HG03060 (cell line): ENCODE results near the gene TLCD1.
"Not testable (repeated sequence)": the region's sequence is repeated elsewhere in the genome, so short reads cannot be mapped to it uniquely, and the experiment has no call there.

ENCODE experiments used
- ATAC-seq: cut with Tn5 transposase; IDR thresholded peaks from one replicate; pipeline ENCODE4 v1.9.1; 2021; ENCODE audit warnings: low read depth, moderate number of reproducible peaks; ENCODE audit not compliant: unreplicated experiment

TLCD1 gene

GRCh38 chr17:28747051-28747691 is 21.1 kb upstream of the TLCD1 start:
- ATAC-seq: no peak

- no peak for ATAC-seq
Measured at GRCh38 chr17:28746611-28747050, 20.6 kb upstream of the TLCD1 start.

DNA sequence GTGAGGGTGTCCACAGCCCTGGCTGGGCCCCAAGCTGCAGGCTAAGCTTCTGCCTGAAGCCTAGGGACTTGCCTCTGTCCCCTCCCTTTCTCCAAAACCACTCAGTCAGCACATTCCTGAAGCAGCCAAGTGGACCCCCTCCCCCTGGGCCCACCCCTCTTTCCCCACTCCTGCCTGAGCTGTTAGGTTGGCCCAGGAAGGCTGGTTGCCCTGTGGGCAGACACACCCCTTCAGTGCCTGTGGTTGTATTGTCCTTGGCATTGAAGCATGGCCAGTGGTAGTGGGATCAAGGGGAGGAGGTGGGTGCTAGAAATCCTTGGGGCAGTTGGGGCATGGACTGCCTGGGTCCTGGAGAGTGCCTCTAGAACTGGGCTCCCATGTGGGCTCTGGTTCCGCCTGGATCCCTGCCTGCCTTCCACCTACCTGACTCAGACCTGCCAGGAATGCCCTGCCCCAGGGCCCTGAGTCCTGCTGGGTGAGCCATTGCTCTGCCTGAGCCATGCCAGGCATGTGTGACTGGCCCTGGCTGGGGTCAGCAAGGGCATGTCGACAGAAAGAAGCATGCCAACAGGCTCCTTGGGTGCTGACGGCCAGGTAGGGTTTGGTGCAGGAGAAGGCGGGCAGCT is 19.9 kb upstream of the TLCD1 start:
- no peak for ATAC-seq

DNA sequence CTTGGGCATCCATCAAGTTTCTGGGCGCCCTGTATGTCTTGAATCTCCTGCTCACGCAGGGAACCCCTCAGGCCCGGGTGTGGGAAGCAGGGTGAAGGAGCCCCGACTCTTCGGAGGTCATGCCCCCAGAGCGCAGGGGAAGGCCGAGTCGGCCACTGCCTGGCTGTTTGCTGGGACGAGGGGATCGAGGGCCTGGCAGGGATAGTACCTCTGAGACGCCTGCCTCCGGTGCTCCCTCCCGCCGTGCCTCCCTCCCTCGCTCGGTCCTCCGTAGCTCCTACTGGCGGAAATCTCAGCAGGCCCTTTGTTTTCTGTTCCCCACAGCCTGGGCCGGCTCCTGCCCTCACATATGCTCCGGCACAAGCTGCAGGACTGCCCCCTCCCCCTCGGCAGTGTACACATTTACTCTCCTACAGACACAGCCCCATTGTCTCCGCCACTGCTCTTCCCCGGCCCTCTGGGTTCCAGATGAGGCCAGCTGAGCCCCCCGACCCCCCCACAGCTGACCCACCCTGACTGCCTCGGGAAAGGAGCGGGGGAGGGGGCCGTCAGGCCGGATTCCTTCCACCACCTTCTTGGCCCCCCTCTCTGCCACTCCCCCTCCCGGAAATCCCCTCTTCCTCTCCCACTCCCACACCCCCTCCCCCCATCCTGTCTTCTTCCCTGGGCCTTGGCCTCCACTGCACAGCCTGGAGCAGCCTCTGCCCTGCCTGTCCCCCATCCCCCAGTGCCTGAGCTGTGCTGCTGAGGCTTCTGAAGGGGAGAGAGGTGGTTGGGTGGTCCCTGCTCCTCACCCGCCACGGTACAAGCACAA is 19.1 kb upstream of the TLCD1 start:
- no peak for ATAC-seq

- ATAC-seq: no peak
Measured at GRCh38 chr17:28744104-28744971, 18.3 kb upstream of the TLCD1 start.

DNA sequence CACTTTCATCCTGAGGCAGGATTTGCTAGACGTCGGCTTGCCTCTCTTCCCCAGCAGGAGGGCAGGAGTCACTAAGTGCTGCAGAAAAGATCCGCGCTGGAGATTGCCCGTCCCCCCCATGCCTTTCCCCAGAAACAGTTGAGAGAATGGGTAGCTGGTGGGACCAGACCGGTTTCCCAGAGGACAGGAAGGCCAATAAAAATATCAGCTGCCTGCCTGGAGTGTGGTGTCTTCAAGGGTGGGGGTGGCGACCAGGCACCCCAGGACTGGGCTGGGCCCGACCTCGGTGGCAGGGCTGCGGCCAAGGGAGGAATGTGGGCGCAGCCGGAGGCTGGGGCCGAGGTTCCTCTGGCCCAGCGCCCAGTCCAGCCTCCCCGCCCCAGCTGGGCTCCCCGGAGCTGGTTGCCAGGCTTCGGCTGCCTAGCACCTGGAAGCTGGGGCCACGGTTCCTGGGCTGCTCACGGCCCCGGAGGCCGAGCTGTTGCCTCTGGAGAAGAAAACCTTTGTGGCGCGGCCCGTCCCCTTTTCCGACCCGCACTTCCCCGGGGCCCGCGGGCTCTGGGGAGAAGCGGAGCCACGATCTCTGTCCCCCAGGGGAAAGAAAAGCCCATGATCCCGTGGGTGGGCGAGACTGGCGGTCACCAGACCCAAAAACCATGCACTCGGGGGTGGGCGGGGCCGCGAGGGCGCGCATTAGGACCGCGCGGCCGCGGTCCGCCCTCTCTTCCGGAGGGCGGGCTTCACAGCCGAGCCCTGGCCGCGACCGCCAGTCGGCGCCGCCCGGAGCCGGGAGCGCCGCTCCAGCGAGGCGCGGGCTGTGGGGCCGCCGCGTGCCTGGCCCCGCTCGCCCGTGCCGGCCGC is 17.4 kb upstream of the TLCD1 start, which contains the start of gene TRAF4:
Gene TRAF4 (plus strand): TSS at position 769 of the 861 bp plus-strand sequence. CDS start 102 bp downstream, outside the sequence.
- ATAC-seq: peak; percentile 39

DNA sequence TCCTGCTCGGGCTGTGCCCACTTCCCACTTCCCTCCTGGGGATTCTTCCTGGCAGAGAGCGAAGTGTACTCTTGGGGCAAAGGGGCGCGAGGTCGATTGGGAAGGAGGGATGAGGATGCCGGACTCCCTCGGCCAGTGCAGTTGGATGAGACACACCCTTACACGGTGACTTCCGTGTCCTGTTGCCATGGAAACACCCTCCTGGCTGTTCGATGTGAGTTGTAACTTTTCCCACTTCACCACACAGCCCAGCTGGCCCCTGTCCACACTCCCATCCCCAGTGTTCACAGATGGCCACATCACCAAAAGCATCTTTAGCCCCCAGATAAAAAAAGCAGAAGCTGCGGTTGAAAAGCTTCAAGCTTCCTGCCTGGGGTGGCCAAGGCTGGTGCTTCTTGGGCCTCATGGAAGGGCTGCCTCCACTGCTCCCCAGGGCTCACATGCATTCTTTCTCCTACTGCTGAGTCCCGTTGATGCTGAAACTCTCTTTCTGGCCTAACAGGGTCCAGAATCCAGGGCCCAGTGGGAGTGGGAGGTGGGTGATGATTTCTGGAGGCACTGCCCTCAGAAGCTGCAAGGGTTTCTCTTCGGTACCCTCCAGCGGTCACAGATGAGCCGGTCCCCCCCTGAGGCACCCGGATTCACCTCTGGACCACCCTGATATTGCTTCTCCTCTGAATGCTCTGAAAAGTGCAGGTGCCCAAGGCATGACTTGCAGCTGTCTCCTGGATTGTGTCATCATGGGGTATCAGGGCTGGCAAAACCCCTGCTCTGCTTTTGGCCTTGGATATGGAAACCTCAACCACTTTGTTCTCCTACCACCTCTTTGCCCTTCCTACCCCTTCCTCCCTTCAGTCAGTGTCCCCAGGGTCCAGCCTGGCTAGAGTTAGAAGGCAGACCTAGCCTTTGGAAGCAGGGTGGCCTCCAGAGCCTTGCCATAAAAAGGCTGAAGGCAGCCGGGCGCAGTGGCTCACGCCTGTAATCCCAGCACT is 15.6 kb upstream of the TLCD1 start:
- no peak for ATAC-seq

DNA sequence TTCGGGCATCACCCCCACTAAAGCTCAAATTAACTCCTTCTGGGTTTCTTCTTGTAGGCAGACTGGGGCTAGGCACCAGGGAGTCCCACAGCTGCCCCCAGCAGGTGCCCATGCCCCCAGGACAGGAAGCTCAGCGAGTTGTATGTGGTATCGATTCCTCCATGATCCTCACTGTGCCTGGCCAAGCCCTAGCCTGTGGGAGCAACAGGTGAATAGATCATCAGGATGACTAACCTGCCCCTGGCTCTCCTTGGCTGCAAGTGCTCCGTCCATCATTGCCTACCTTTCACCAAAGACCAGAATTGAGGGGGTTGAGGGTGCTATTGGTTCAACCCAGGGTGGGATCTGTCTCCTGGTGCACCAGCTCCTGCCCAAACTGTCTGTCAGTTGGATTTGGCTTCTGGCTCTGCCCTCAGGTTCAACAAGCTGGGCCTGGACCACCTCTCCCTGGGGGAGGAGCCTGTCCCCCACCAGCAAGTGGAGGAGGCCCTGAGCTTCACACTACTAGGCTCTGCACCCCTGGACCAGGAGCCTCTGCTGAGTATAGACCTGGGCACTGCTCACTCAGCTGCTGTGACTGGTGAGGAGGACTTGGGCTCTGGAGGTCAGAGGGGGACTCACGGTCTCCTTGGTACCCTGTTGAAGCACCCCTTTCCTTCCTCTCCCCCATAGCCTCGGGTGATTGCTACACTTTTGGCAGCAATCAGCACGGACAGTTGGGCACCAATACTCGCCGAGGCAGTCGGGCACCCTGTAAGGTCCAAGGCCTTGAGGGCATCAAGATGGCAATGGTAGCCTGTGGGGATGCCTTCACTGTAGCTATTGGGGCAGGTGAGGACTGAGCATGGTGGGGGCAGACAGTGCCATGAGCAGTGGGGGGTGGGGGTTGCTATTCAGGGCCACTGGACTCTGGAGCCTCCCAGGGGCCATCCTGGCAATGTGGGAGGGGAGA is 14.6 kb upstream of the TLCD1 start:
- ATAC-seq: no peak

DNA sequence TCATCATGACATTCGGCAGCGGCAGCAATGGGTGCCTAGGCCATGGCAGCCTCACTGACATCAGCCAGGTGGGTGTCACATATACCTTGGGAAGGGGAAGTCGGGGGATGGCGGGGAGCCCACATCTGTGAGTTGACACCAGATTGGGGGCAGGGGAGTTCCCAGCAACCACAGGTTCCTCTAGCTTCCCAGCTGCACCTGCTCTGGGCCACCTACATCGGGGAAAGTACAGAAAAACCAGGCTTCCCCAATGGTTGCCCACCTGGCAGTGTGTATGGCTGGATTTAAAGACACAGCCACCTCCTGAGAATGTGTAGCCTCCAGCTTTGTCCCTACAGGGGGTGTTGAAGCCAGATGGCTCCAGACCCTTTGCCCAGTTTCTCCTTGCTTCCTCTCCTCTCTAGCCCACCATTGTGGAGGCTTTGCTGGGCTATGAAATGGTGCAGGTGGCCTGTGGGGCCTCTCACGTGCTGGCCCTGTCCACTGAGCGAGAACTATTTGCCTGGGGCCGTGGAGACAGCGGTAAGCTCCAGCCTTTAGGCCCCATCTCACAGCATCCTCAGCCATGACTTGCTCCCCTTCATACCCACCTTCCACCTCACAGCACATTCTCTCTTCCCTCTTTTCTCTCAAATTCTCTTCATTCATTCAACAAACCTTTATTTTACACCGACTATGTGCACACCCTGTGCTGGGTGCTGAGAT is 12.8 kb upstream of the TLCD1 start:
- ATAC-seq: no peak

DNA sequence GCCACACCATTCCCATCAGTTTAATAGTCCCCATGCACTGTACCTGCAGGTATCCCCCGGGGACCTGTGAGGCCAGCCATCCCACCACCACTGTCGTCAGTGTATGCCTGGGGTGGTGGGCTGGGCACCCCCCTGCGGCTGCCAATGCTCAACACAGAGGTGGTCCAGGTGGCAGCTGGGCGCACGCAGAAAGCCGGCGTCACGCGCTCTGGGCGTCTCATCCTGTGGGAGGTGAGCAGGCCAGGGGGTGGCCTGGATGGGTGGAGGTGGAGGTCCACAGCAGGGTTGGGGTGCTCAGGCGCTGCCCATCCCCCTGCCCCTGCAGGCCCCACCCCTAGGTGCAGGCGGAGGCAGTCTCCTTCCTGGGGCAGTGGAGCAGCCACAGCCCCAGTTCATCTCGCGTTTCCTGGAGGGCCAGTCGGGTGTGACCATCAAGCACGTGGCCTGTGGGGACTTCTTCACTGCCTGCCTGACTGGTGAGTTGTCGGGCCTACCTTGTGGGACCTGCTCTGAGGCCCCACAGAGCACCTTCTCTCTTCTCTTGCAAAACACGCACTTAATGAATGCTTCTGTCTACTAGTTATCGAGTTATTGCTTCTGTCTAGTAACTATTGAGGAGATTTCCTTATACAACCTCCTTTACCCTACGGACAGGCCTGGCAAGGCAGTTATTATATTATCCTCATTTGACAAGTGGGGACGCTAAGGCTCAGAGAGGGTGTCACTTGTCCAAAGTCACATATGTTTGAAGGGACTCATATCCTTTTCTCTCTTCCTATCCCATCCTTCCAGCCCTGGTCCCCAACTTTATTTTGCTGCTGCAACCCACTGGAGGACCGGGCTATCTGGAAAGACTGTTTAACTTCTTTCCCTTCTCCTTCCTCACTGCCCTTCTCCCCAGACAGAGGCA is 12.0 kb upstream of the TLCD1 start:
- ATAC-seq: peak; percentile 57

DNA sequence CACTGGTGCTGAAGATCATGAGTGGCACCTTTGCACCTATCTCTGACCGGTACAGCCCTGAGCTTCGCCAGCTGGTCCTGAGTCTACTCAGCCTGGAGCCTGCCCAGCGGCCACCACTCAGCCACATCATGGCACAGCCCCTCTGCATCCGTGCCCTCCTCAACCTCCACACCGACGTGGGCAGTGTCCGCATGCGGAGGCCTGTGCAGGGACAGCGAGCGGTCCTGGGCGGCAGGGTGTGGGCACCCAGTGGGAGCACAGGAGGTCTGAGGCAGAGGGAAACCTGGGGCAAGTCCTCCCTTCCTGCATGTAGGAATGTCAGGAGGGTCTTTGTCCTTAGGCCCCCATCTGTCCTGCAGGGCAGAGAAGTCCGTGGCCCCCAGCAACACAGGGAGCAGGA is 11.3 kb upstream of the TLCD1 start:
- no peak for ATAC-seq

DNA sequence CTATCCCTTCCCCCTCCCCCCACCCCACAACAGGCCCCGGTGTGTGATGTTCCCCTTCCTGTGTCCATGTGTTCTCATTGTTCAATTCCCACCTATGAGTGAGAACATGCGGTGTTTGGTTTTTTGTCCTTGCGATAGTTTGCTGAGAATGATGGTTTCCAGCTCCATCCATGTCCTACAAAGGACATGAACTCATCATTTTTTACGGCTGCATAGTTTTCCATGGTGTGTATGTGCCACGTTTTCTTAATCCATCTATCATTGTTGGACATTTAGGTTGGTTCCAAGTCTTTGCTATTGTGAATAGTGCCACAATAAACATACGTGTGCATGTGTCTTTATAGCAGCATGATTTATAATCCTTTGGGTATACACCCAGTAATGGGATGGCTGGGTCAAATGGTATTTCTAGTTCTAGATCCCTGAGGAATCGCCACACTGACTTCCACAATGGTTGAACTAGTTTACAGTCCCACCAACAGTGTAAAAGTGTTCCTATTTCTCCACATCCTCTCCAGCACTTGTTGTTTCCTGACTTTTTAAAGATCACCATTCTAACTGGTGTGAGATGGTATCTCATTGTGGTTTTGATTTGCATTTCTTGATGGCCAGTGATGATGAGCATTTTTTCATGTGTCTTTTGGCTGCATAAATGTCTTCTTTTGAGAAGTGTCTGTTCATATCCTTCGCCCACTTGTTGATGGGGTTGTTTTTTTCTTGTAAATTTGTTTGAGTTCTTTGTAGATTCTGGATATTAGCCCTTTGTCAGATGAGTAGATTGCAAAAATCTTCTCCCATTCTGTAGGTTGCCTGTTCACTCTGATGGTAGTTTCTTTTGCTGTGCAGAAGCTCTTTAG is 10.1 kb upstream of the TLCD1 start:
- ATAC-seq: not testable (repeated sequence)

DNA sequence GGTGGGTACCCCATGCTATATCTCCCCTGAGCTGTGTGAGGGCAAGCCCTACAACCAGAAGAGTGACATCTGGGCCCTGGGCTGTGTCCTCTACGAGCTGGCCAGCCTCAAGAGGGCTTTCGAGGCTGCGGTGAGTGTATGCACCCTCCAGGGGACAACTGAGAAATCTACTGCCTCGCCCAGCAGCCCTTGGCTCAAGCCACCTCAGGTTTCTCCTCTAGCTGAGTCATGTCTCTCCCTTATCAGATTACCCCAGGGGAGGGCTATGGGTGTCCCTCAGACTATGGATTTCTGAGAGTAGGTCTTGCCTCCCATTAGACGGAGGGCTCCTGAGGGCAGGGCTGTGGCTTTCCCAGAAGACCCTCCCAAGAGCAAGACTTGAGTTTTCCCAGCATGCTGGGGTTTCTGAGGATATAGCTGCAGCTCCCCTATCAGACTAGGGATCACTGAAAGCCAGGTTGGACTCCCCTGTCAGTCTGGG is 9.2 kb upstream of the TLCD1 start:
- ATAC-seq: no peak

- no peak for ATAC-seq
Measured at GRCh38 chr17:28734712-28735241, 8.7 kb upstream of the TLCD1 start.
